ENCODE measurements around the gene SFXN1. TPM values are rescaled to one million over a fixed set of nuclear protein-coding genes. Genes with fewer than 3 reads are reported as not detected.

Gene SFXN1
- polyA plus RNA-seq, 1 experiment: 126 TPM

- ChIA-PET POLR2A (no interaction called here), CTCF (no interaction called here)
- no peaks in the 10 kb centered on the region for H3K27me3 ChIP-seq (ENCODE audit: control insufficient read depth, insufficient read depth, low read length)
- no peak overlapping the region for H3K27ac ChIP-seq (ENCODE audit: low read depth, low read length)
- H3K9me3 ChIP-seq (ENCODE audit: control insufficient read depth, insufficient read depth, low read length): peaks cover 11% of the 10 kb centered on the region
- DNase-seq (ENCODE audit: low read depth, low spot score): no peak
- no peak overlapping the region for H3K4me3 ChIP-seq (ENCODE audit: low read depth, low read length)
- no peak for TF ChIP-seq CTCF (IDR thresholded peaks at IDR 0.05; ENCODE audit: low read depth, low read length)
Observed at GRCh38 chr5:175576096-175576495, 97.7 kb downstream of the SFXN1 start.

GRCh38 chr5:175576591-175576990 is 98.2 kb downstream of the SFXN1 start:
- Histone ChIP-seq H3K27me3 (ENCODE audit: control insufficient read depth, insufficient read depth, low read length) (no peaks in the 10 kb centered on the region), H3K27ac (ENCODE audit: low read depth, low read length) (no peak overlapping the region), H3K9me3 (ENCODE audit: control insufficient read depth, insufficient read depth, low read length) (peaks cover 11% of the 10 kb centered on the region), H3K4me3 (ENCODE audit: low read depth, low read length) (no peak overlapping the region)
- DNase-seq (ENCODE audit: low read depth, low spot score): no peak
- no peak for TF ChIP-seq CTCF (IDR thresholded peaks at IDR 0.05; ENCODE audit: low read depth, low read length)
- CTCF ChIA-PET: no interaction called here
- POLR2A ChIA-PET: no interaction called here

Other genes starting within 250 kb of the SFXN1 start
- 0.11 TPM in 2 replicates for gene DRD1, start 34.4 kb upstream of the SFXN1 start, polyA plus RNA-seq (2011; rRNA removed)
- gene HRH2, start 179.5 kb downstream of the SFXN1 start, polyA plus RNA-seq (2011; rRNA removed): not detected in 2 replicates